ENCODE measurements around the gene LYRM2.

LYRM2 gene, protein sequence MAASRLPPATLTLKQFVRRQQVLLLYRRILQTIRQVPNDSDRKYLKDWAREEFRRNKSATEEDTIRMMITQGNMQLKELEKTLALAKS

DNA sequence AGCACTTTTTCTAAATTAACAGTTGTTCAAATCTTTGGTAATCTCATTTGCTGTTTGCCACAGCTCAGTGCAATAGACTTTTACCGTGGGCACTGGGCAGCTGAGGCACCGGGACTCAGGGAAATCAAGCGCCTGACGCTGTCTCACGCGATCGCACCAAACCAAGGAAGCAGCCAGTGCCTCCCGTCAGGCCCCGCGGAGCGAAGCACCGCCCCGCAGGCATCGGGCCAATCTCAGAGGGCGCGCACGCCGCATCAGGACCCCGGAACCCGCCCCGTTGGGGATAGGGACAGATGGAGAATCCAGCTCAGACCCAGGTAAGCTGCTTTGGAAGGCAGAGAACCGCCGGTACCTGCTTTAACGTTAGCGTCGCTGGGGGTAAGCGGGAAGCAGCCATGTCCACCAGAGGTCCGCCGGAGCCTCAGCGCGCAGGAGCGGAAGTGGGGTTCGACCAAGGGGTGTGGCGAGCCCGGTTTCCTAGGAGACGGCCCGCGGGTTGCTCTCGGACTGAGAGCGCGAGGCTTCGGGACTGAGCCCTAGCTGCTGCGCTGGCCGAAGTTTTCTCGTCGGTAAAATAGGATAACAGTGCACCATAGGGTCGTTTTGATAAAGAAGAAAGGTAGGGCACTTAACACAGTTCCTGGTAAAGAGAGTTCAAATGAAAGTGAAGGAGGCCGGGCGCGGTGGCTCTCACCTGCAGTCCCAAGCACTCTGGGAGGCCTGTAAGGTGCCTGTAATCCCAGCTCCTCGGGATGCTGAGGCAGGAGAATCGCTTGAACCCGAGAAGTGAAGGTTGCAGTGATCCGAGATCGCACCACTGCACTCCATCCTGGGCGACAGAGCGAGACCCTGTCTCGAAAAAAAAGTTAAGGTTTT, at the start of gene LYRM2:
Gene LYRM2 (minus strand): TSS at position 428 of the 876 bp plus-strand sequence. CDS start 31 bp downstream, at position 397.
- peak; percentile 90 for DNase-seq

DNA sequence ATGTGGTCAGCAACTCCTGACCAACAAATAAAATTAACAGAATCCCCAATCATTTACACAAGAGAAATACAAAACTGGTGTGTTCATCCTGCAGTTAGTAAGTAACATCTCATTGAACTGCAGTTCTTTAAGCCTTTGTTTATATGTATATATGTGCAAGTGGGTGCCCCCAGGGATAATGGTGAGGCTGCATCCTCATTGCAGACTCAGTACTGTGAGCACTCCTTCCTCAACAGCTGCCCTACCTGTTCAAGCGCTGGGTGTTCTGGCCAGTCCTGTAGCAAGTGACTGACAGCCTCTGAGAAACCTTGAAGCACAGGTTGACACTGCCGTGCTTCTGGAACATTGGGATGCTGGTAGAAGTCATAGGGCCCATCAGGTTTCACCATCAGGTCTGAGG, 49.8 kb upstream of the LYRM2 start:
- DNase-seq = no peak

DNA sequence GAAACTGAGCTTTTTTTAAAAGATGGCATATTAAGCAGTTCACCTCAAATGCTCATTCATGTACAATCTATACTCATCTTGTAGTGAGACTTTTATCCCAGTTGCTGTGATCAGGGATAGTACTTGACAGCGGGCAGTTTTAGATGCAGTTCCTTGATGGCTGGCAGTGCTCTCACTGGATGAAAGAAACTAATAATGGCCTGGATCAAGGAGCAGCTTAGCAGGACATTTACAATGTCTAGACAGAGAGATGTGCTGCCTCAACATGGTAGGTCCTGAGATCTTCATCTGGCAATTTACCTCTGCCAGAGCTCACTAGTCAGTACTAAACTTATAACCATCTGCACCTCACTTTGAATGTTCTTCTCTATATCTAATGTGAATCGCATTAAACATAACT, 46.8 kb upstream of the LYRM2 start:
- no peak for DNase-seq

DNA sequence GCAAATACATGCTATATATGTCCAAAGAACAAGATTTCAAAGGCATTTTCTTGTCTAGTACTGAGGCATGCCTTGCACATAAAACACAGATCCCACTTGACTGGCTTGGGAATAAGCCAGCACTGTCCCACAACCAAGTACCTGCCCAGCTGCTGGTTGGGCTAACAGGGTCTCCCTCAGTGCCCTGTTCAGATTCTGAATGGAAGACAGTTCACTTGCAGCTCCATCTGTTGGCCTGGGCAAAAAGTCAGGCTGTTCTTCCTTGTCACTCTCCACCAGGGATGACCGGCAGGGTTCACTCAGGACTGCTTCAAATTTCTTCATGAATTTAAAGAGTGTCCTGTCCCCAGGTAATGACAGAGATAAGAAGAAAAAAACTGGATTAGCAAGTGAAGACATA, 44.4 kb upstream of the LYRM2 start:
- no peak for DNase-seq

DNA sequence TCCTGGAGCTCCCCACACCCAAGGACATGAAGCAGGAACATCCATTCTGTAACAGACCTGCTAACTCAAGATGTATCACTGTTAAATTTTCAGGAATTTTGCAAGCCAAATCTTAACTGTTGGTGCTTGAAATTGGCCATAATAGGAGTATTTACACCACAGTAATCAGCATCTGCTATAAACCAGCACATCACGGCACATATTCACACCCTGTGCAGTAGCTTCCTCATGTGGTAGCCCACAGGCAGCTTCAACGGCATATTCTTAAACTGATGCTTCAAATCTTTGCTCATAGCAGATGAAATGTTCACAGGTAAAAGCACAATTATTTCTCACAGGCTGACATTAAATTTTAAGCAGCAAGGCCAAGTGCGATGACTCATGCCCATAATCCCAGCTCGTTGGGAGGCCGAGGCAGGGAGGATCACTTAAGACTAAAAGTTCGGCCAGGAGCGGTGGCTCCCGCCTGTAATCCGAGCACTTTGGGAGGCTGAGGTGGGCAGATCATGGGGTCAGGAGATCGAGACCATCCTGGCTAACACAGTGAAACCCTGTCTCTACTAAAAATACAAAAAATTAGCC, 43.5 kb upstream of the LYRM2 start:
- no peak for DNase-seq

DNA sequence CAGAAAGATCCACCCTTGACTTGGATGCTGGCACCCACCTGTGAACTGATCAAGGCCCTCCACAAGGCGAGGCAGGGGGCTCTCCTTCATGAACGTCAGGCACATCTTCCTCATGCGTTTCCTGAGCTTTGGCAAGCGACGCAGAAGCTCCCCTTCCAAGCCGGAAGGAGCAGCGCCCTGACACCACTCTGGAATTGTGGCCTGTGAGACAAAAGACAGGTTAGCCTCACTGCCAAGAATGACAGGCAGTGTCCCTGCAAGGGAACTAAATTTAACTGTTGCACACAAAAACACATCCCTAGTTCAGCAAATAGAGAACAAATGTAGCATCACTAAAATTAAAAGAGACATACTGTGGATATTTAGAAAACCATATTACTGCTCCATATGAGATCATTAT, 42.0 kb upstream of the LYRM2 start:
- no peak for DNase-seq

DNA sequence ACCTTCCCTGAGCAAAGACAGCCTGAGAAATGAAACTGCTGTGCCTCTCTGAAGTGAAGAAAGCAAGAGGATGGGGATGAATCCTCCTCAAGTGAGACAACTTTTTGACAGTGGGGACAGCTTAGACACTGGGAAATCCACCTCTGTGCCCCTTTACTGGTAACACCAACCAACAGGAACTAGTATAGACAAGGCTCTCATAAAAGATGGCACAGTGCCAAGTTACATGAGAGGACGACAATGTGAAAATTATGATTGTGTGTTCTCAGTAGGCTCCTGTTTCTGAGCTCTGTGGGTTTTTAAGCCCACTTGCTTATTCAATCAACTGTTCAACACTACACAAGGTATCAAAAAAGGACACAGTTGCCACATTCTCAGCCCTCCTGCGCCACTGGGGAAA, 41.6 kb upstream of the LYRM2 start:
- DNase-seq = no peak

DNA sequence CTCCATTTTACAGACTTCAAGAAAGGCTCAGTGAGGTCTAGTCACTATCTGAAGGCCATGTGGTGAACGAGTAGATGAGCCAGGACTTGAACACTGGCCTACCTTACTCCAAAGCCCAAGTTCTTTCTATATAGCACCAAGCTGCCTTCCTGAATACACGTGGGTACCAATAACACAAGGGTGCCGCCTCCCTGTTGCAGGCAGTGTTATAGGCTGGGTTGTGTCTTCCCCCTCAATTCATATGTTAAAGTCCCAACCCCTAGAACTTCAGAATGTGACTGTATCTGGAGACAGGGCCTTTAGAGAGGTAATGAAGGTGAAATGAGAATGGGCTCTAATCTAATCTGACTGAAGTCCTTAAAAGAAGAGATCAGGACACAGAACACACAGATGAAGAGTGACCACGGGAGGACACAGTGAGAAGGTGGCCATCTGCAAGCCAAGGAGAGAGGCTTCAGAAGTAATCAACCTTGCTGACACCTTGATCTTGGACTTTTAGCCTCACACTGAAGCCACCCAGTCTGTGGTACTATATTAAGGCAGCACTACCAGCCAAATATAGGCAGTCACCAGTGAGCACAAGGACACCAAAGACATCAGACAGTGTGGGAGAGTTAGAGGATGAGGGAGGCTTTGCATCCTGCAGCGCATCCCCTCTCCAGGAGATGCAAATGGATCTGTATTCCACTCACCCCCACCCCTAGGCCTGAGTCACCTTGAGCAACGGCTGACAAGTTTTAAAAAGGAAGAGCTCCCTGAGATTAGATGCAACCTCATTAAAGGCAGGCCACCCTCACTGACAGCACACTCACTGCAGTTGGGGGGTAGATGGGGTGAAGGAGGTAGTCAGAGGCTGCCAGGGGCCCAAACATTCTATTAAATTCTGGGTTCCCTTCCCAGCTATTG, 40.9 kb upstream of the LYRM2 start:
- DNase-seq = no peak

DNA sequence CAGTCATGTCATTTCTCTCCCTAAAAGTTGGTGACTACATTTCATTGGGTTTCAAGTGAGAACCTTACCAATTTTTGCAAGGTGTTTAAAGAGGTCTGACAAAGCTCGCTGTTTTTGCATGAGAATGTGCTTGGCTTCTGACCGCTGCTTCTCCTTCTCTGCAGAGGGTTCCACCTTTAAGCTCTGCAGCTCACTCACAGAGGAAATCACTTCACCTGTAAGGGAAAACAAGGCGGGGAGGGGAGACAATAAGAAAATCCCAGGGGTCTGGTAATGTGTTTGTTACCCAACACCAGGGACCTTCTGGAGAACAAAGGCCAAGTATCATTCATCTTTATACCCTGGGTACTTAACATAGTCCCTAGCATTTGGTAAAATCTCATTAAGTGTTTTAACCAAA, 40.0 kb upstream of the LYRM2 start:
- no peak for DNase-seq

DNA sequence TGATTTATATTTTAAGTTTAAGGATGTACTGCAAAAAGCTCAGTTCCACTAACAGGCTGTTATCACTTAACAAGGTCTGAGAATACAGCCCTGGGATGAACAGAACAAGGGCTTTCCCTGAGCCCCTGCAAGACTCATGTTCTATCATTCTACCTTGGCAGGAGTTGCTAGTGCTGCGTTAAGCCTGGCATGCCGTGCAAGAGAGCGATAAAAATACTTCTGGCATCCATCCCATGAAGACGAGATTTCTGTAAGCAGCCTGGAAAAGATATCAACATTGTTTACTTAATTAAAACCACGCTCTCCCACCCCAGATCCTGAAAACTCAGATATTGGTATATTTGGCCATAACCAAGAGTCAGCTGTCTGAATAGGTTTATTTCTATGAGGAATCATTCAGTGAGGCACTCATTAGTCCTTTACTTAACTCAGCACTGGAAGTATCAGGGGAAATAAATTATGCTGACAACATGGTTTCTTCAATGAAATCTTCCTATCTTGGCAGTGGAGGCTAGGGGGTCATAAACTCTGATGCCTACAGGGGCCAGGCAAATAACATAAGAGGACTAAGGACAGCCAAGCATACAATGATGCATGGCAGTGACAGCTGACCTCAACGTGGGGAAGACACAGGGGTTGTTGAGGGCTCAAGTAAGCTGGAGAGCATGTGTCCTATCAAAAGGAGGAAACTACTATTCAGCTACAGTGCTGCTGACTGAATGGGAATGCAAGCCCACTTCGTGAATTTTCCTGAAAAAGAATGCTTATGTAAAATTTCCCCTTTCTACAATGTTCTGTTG, 37.6 kb upstream of the LYRM2 start:
- no peak for DNase-seq

DNA sequence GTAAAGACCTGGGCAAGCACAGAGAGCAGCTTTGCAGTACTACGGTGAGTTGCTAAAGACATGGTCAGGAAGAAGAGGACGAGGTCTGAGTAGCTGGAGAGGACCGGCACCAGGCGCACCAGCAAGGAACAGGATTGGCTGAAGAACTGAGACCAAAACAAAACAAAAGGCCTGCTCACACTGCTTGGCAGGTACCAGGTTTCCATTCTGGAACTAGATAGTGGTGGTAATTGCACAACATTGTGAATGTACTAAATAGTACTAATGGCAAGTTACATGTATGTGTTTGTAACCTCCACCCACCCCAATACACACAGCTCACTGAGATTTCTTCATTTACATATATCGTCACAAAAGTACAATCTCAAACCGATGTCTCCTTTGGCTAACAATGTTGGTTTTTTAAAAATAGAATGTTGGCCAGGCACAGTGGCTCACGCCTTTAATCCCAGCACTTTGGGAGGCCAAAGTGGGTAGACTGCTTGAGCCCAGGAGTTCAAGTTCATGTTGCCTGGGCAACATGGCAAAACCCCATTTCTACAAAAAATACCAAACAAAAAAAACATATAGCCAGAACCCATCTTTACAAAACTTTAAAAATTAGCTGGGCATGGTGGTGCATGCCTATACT, 32.5 kb upstream of the LYRM2 start:
- no peak for DNase-seq

DNA sequence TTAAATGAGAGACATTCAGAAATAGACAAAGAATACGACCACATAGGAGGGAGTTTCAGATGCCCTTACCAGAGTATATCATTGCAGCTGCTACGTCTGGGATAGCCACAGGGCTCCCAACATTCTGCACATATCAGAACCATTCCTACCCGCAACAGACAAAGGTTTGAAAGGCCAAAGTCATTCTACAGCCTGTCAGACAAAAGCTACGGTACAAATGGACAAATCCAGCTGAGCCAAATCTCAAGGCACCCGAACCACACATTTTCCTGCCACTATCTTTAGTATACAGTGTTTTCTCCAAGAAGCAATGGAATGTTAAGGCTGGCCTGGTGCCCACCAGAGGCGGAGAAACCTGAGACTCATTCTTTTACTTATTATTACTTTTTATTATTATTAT, 30.5 kb upstream of the LYRM2 start:
- DNase-seq = no peak

DNA sequence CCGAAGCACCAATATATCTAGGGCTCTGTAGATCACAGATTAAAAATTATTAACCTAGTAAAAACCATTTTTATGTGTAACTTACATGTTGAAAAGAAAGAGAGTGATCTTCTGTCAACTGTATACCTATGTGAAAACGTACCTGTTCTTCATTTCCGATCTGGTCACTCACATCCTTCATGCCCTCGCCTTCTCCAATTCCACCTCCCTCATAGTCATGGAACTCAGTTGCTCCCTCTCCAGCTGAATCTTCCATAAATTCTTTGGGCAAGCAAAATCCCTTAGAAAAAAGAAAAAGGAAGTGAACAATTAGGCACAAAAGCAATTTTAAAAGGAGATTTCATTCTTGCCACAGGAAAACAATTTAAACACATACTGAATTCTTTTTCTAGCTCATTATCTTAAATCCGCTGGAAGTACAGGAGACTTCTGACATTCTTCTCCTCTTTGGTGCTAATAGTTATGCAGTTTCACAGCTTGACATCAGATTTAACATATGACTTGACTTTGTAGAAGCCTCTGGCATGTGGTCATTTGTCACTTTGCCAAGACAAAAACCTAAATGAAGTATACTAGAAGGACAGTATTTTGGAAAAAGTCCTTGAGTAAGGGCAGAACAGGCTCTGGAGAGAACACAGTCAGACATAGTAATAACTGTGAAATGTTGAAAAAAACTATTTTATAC, 29.5 kb upstream of the LYRM2 start:
- no peak for DNase-seq

DNA sequence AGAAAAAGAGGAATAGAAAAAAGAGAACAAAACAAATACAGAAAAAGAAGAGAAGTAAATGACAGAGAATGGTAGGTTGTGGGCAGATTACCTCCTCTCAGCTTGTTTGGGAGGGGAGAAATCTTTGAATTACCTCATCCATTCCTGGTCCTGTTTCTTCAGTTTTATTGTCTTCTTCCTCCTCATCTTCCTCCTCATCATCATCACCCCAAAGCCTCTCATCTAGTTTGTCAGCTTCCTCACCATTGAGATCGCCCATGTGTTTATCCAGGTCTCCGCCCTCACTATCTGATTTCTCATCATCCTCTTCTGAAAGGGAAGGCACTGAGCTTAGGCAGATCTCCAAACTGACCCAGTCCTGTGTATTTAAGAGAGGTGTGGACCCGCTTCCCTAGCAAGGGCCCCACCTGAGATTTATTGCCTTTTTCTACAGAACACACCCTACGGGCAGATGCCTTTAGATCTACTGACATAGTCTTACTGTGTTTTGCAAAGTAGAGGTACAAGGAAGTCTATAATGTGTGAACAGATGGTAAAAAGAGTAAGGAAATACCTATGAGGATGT, 24.2 kb upstream of the LYRM2 start:
- DNase-seq = no peak

DNA sequence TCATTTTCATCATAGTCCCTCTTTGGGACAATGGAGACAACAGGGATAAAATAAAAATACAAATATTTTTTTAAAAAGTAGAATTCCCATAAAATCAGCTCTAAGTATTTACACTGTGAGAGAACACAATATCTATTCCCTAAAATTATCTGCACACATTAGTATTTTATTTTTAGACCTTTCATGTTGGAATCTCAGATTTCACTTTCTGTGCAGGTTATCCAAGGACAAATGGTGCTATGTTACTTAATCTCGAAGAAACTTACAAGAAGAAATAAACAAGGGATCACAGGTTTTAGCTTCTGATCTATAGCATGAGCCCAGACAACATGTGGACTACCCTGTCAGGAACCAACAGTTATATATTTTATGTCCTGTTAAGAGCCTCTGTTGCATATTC, 23.0 kb upstream of the LYRM2 start:
- no peak for DNase-seq

DNA sequence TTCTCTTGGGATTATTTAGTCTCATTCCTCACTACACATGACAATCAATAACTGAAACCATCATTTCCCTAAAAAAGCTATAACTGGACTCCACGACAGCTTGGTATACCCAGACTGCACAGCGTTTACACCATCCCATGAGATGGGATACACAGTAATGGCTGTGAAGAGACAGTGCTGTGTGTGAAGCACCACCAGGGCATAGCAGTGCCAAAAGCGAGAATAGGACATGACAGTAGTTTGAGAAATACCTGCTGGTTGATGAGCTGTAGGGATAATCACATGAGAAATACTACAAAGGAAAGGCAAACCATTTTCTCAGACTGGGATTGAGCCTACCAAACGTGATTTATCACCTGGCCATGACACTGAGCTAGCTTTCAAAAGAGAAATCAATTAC, 22.4 kb upstream of the LYRM2 start:
- no peak for DNase-seq

DNA sequence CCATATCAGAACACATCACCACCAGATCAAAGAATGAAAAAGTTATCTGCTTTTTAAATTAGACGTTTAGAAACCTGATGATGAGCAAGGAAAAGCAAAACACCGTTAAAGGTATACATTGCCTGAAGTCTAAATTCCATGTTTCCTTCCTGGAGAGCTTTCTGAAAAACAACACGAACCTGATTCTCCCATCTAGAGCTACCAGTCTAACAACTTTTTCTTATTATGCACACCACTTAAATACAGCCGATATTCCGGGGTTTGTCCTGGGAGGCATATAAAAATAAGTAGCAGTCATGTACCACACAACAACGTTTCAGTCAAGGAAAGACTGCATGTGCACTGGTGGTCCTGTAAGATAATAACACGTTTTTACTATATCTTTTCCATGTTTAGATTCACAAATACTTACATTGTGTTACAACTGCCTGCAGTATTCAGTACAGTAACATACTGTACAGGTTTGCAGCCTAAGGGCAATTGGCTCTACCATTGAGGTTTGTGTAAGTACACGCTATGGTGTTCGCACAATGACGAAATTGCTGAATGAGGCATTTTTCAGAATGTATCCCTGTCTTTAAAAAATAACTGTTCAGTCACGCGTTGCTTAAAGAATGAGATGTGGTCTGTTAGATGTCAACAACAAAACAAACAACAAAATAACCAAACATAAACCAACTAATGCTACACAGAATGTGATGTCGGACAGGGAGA, 19.1 kb upstream of the LYRM2 start:
- no peak for DNase-seq

DNA sequence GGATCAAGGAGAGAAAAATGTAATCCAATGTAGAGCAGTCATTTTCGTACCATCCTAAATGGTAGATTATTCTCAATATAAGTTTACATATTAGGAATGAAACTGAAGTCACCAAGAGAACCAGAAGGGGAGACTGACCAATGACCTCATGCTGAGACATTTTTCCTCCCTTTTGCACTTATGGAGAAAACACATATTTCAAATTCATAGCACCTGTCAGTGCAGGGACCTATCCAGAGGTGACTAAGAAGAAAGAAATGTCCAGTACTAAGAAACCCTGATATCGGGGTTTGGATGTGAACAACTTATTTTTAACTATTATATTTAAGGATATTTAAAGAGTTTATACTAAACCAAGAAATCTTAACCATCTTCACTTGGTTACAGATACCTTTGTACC, 16.6 kb upstream of the LYRM2 start:
- no peak for DNase-seq

DNA sequence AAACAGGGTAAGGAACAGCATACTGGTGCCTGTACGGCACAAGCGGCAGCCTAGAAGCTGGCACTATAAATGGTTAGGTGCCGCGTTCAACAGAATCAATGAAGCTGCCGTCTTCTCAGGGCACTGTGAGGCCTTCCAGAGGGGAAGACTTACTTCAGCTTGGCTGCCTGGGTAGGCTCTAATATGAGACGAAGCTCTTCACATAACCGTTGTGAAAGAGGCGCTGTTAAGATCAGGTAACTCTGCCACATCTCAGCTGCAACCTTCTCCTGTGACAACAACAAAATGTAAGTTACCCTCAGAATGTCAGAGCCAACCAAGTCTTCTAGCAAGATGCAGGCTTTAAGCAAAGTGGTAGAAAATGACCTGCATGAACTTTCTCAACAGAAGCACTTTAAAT, 12.0 kb upstream of the LYRM2 start:
- DNase-seq = no peak

DNA sequence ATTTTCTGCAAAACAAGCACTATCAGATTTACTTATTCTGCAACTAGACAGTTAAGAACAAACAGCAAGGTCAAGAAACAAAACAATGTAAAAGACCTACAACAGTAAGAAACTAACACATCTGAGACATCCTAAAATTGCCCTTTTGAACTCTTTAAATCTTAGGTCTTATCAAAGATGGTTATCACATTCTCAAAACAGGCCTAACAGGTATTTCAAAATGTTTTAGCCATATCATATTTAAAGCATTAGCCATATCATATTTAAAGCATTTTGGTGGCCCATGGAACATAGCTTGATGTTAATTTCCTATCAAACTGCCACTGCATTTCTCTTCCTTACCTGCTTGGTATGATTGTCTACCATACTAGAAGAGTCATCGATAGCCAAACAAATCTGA, 11.1 kb upstream of the LYRM2 start:
- DNase-seq = no peak
